Measurements from ENCODE around the gene TBC1D16.

DNA sequence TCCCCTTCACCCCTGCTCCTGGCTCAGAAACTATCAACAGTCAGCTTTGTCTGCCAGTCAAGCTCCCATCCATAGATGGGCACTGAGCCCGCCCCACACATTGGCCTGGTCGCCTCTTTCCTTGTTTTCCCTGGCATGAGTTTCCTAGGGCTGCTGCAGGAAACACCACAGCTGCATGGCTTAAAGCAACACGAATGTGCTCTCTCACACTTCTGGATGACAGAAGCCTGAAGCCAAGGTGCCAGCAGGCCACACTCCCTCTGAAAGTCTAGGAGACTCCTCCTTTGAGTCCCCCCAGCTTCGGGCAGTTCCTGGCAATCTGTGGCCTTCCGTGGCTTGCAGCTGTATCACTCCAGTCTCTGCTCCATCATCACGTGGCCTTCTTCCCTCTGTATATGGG lies 69.9 kb downstream of the TBC1D16 start:
- no peak for TF ChIP-seq CTCF (IDR thresholded peaks at IDR 0.05)
- no peak for TF ChIP-seq EZH2 (IDR thresholded peaks at IDR 0.05)
